Endodermal cell (in vitro differentiated cells): ENCODE measurements around the gene ATAD3B. TPM values are rescaled to one million over a fixed set of nuclear protein-coding genes. Genes with fewer than 3 reads are reported as not detected.
"Not testable (repeated sequence)": the region's sequence is repeated elsewhere in the genome, so short reads cannot be mapped to it uniquely, and the experiment has no call there.

Experiments used
- DNase-seq: peaks from one replicate; pipeline ENCODE4 v3.0.0-alpha.2; 2017
- H3K27ac ChIP-seq: 2 replicates; pipeline ENCODE4 v1.5.1; 2013; ENCODE audit warnings: mild to moderate bottlenecking, low read depth, low read length, moderate library complexity
- H3K27me3 ChIP-seq: 2 replicates; pipeline ENCODE4 v1.6.1; 2013; ENCODE audit warnings: mild to moderate bottlenecking, low read length, moderate library complexity; ENCODE audit not compliant: insufficient read depth, control insufficient read depth, poor library complexity, severe bottlenecking
- H3K36me3 ChIP-seq: 2 replicates; pipeline ENCODE4 v1.7.0; 2013; ENCODE audit warnings: mild to moderate bottlenecking, low read length, moderate library complexity; ENCODE audit not compliant: control insufficient read depth, insufficient read depth
- H3K4me1 ChIP-seq: one replicate; pipeline ENCODE4 v1.7.0; 2013; ENCODE audit warnings: low read length; ENCODE audit not compliant: control insufficient read depth, insufficient read depth
- H3K4me3 ChIP-seq: 2 replicates; pipeline ENCODE4 v1.5.1; 2013; ENCODE audit warnings: mild to moderate bottlenecking, low read length, moderate library complexity
- H3K9ac ChIP-seq: 2 replicates; pipeline ENCODE4 v1.6.1; 2013; ENCODE audit warnings: mild to moderate bottlenecking, low read length, moderate library complexity; ENCODE audit not compliant: poor library complexity, severe bottlenecking; ENCODE audit errors: extremely low read depth
- H3K9me3 ChIP-seq: 2 replicates; pipeline ENCODE4 v1.6.1; 2013; ENCODE audit warnings: mild to moderate bottlenecking, low read length, moderate library complexity; ENCODE audit not compliant: control insufficient read depth
- H3K27ac Mint-ChIP-seq: 2 replicates; pipeline ENCODE4 v1.8.0; 2020; ENCODE audit warnings: mixed read lengths
- H3K27me3 Mint-ChIP-seq: 2 replicates; pipeline ENCODE4 v1.8.0; 2021; ENCODE audit warnings: mild to moderate bottlenecking, mixed read lengths; ENCODE audit not compliant: insufficient read depth
- H3K36me3 Mint-ChIP-seq: 2 replicates; pipeline ENCODE4 v1.8.0; 2020; ENCODE audit warnings: low read depth, mixed read lengths
- H3K4me1 Mint-ChIP-seq: 2 replicates; pipeline ENCODE4 v1.8.0; 2020; ENCODE audit warnings: mixed read lengths
- H3K4me3 Mint-ChIP-seq: 2 replicates; pipeline ENCODE4 v1.8.0; 2020; ENCODE audit warnings: mild to moderate bottlenecking, moderate library complexity, mixed read lengths
- H3K9me3 Mint-ChIP-seq: 2 replicates; pipeline ENCODE4 v1.8.0; 2020; ENCODE audit warnings: mild to moderate bottlenecking, mixed read lengths
- WGBS, 2 experiments: methylation state at CpG; one replicate each; pipeline versions ENCODE4 v1.1.5 to v1.1.7; 2013; ENCODE audit warnings: missing lambda C conversion rate in 2 of 2, mixed read lengths in 1 of 2; ENCODE audit not compliant: insufficient coverage in 1 of 2, insufficient read length in 1 of 2; 5-methylcytosine and 5-hydroxymethylcytosine counted together
- total RNA-seq, 2 donors: library from RNA; stranded (reverse); fragmentation: NEBNext Ultra II Directional in 1 of 2; extraction: Animal tissue kit (Norgen Biotek cat#: 25700) in 1 of 2; gene quantifications; 2 replicates in 1 of 2; 3 replicates in 1 of 2; pipeline ENCODE4 v1.2.1, GENCODE V29; 2021
- TF ChIP-seq, protein P1 (sequence below): fragments of 200-600 bp; sonication (generic); conservative IDR thresholded peaks from 2 replicates; pipeline ENCODE4 v1.5.0; 2021; ENCODE audit warnings: antibody characterized with exemption, mild to moderate bottlenecking

Gene ATAD3B
- total RNA-seq, 2 donors from 2014 or later, result 41.8 to 47.4 TPM

DNA sequence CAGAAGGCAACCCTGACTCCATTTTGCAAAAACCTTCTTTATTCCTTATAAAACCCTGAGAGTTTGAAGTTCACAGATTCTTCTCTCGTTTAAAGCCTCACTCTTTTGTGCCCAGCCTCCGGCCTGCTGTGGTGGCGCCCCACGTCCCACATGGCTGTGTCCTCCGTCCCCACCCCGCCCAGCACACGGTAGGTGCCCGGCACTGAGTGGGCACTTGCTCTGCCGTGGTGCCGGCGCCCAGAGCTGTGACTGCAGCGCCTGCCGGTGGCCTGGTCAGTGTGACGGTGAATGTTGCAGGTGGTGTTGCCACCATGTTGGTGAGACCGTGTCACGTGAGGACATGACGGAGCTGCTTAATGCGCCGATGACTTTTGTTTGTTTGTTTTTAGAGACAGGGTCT, 49.8 kb downstream of the ATAD3B start:
- Histone ChIP-seq H3K36me3 (peaks cover 16% of the 10 kb centered on the region), H3K9ac (no peak overlapping the region), H3K27ac (no peak overlapping the region), H3K9me3 (no peaks in the 10 kb centered on the region), H3K4me3 (no peak overlapping the region), H3K27me3 (no peaks in the 10 kb centered on the region), H3K4me1 (no peaks in the 10 kb centered on the region)
- Mint-ChIP-seq H3K9me3 (no peaks in the 10 kb centered on the region), H3K27ac (no peak overlapping the region), H3K36me3 (peaks cover 44% of the 10 kb centered on the region), H3K4me1 (no peaks in the 10 kb centered on the region), H3K27me3 (no peaks in the 10 kb centered on the region), H3K4me3 (no peak overlapping the region)
- TF ChIP-seq, protein P1, sequence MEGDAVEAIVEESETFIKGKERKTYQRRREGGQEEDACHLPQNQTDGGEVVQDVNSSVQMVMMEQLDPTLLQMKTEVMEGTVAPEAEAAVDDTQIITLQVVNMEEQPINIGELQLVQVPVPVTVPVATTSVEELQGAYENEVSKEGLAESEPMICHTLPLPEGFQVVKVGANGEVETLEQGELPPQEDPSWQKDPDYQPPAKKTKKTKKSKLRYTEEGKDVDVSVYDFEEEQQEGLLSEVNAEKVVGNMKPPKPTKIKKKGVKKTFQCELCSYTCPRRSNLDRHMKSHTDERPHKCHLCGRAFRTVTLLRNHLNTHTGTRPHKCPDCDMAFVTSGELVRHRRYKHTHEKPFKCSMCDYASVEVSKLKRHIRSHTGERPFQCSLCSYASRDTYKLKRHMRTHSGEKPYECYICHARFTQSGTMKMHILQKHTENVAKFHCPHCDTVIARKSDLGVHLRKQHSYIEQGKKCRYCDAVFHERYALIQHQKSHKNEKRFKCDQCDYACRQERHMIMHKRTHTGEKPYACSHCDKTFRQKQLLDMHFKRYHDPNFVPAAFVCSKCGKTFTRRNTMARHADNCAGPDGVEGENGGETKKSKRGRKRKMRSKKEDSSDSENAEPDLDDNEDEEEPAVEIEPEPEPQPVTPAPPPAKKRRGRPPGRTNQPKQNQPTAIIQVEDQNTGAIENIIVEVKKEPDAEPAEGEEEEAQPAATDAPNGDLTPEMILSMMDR, result no peak
- 95 to 96% methylated on average over 16 to 19 of the region's 19 CpGs for WGBS, 2 experiments
- DNase-seq, result no peak

DNA sequence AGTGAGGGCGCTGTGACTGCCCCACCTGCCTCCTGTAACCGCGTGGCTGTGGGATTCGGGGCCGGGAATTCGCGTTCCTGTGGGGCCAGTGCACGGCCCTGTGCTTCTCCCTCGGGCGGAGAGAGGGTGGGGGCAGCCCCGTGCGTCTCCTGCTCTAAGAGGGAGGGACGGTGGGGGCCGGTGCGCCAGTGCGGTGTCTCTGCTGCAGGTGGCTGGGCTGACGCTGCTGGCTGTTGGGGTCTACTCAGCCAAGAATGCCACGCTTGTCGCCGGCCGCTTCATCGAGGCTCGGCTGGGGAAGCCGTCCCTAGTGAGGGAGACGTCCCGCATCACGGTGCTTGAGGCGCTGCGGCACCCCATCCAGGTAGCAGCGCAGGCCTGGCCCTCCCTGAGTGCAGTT, 51.0 kb downstream of the ATAD3B start:
- H3K27me3 Mint-ChIP-seq, DNase-seq, H3K9ac ChIP-seq, H3K4me1 Mint-ChIP-seq, H3K9me3 Mint-ChIP-seq, H3K27ac Mint-ChIP-seq, H3K9me3 ChIP-seq, H3K27me3 ChIP-seq, H3K27ac ChIP-seq, H3K4me3 ChIP-seq, H3K4me1 ChIP-seq, H3K4me3 Mint-ChIP-seq: not testable (repeated sequence)
- WGBS, 2 experiments, result 96 to 99% methylated on average over 11 to 30 of the region's 30 CpGs
- H3K36me3 ChIP-seq, result peaks cover 16% of the 10 kb centered on the region
- H3K36me3 Mint-ChIP-seq, result peaks cover 46% of the 10 kb centered on the region

DNA sequence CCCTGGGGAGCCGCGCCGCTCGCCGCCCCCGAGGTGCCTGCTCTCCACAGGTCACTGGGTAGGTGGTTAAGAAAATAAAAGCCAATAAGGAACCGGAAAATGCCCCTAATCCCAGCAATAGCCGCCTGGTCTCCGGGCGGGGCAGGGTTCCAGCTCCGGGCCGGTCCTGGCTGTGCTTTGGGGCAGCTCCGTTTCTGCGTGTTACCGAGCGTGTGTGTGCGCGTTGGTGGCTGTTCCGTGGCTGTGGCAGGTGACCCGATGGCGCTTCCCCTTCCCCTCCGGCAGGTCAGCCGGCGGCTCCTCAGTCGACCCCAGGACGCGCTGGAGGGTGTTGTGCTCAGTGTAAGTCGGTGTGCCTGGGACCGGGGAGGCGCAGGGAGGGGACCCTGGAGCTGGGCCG, 51.7 kb downstream of the ATAD3B start:
- not testable (repeated sequence) for DNase-seq, H3K27ac Mint-ChIP-seq, H3K4me3 Mint-ChIP-seq, H3K4me1 Mint-ChIP-seq, H3K9me3 Mint-ChIP-seq, H3K4me1 ChIP-seq, H3K27me3 Mint-ChIP-seq, H3K27me3 ChIP-seq, H3K9ac ChIP-seq, H3K4me3 ChIP-seq, H3K9me3 ChIP-seq, H3K27ac ChIP-seq
- H3K36me3 ChIP-seq, result peaks cover 10% of the 10 kb centered on the region
- 96 to 97% methylated on average over 25 to 31 of the region's 31 CpGs for WGBS, 2 experiments
- peaks cover 43% of the 10 kb centered on the region for H3K36me3 Mint-ChIP-seq

DNA sequence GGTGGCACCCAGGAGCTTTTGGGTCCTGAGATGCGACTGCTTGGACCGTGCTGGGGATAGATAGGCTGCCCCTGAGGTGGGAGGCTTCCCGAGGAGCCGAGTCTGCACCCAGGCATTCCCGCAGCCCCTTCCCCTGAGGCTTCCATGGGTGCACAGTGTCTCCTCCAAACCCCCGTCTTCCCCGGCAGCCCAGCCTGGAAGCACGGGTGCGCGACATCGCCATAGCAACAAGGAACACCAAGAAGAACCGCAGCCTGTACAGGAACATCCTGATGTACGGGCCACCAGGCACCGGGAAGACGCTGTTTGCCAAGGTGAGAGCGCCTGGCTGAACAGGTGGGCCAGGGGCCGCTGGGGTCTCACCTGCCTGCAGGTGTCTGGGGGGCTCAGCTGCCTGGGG, 52.1 kb downstream of the ATAD3B start:
- not testable (repeated sequence) for H3K9ac ChIP-seq, H3K27me3 ChIP-seq, H3K4me3 Mint-ChIP-seq, H3K9me3 Mint-ChIP-seq, H3K4me3 ChIP-seq, H3K27ac ChIP-seq, H3K36me3 ChIP-seq, H3K9me3 ChIP-seq, DNase-seq, H3K27ac Mint-ChIP-seq, H3K4me1 ChIP-seq, H3K4me1 Mint-ChIP-seq, H3K27me3 Mint-ChIP-seq
- WGBS, 2 experiments, result 90 to 96% methylated on average over 7 to 16 of the region's 17 CpGs
- H3K36me3 Mint-ChIP-seq, result peaks cover 41% of the 10 kb centered on the region

DNA sequence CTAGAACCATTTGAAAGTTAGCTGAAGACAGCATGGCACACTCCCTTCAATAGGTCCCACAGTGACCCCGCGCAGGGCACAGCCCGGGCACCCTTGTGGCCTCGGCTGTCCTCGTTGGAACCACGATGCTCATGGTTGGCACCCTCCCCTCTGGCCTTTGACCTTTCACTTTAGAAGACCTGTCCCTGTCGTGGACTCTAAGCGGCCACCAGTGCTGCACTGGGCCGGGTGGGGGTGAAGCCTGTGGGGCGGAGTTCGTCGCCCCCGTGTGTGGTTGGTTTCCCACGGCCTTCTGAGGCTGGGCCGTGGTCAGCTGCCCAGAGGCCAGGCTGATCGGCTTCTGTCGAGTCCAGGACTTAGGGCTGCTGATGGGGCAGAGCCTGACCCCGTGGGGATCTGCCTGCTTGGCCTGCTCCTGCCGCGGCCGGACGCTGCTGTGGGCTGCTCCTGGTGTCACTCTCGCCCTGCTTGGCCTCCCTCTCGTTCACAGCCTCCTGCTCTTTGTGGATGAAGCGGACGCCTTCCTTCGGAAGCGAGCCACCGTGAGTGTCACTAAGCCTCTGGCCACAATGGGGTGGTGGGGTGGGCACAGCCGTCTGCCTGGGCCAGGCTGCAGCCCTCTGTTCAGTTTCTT, 53.3 kb downstream of the ATAD3B start:
- H3K36me3 Mint-ChIP-seq, result peaks cover 48% of the 10 kb centered on the region
- H3K9ac ChIP-seq, H3K9me3 ChIP-seq, H3K27ac Mint-ChIP-seq, H3K27ac ChIP-seq, H3K9me3 Mint-ChIP-seq, H3K4me1 ChIP-seq, H3K4me3 ChIP-seq, H3K4me3 Mint-ChIP-seq, DNase-seq, H3K4me1 Mint-ChIP-seq, H3K27me3 Mint-ChIP-seq, H3K27me3 ChIP-seq: not testable (repeated sequence)
- 98 to 99% methylated on average over 20 to 30 of the region's 30 CpGs for WGBS, 2 experiments
- peaks cover 15% of the 10 kb centered on the region for H3K36me3 ChIP-seq

DNA sequence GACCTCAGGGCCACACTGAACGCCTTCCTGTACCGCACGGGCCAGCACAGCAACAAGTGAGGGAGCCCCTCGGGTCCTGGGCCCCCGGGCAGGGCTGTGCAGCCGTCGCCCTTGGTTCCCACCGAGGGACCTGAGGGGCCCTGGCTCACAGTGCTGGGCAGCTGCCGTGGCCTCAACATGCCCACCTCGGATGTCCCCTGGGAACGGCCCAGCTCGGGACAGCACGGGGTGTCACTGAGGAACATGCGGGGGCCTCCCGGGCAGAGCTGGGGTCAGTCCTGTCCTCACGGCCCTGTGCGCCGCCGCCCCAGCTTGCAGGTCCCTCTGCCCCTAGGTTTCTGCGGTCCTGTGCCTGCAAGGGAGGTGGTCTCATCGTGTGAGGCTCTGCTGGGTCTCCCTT, 54.9 kb downstream of the ATAD3B start:
- not testable (repeated sequence) for H3K4me3 Mint-ChIP-seq, H3K9ac ChIP-seq, H3K27me3 Mint-ChIP-seq

More for the DNA sequence above, 54.9 kb downstream of the ATAD3B start:
- H3K27ac ChIP-seq, DNase-seq, H3K4me3 ChIP-seq, H3K9me3 Mint-ChIP-seq, H3K27me3 ChIP-seq, H3K4me1 Mint-ChIP-seq, H3K4me1 ChIP-seq, H3K27ac Mint-ChIP-seq: not testable (repeated sequence)
- 94% methylated on average over 16 of the region's 21 CpGs; no CpG with 5 or more reads in 1 of the 2 experiments for WGBS, 2 experiments
- Histone ChIP-seq H3K9me3 (peaks cover 13% of the 10 kb centered on the region), H3K36me3 (peaks cover 18% of the 10 kb centered on the region)
- peaks cover 47% of the 10 kb centered on the region for H3K36me3 Mint-ChIP-seq
